Keratinocyte (primary cell): ENCODE data around the gene FAM53A. TPM values are rescaled to one million over a fixed set of nuclear protein-coding genes. Genes with fewer than 3 reads are reported as not detected.

Experiments
- DNase-seq: peaks from one replicate; pipeline ENCODE4 v3.0.0-alpha.2; 2011; ENCODE audit warnings: low read depth, missing footprints, low spot score
- FAIRE-seq: peaks from 2 replicates; lab custom pipeline; 2011; peaks lifted over from hg19 to GRCh38; lab: Jason Lieb, UNC
- H2AFZ ChIP-seq: 2 replicates; pipeline ENCODE4 v1.6.0; 2012; ENCODE audit warnings: low read length, control low read depth, inconsistent platforms; ENCODE audit not compliant: control insufficient read depth
- H3K27ac ChIP-seq: 2 replicates; pipeline ENCODE4 v1.5.1; 2011; ENCODE audit warnings: low read length; ENCODE audit not compliant: control insufficient read depth, insufficient read depth
- H3K27me3 ChIP-seq: 3 replicates; pipeline ENCODE4 v1.6.0; 2011; ENCODE audit warnings: low read length; ENCODE audit not compliant: control insufficient read depth, insufficient read depth; ENCODE audit errors: extremely low read depth
- H3K36me3 ChIP-seq, 2 experiments: 2 replicates in 1 of 2; 3 replicates in 1 of 2; pipeline ENCODE4 v1.5.1; 2011; ENCODE audit warnings: low read length in 2 of 2, mild to moderate bottlenecking in 1 of 2; ENCODE audit not compliant: control insufficient read depth in 2 of 2, insufficient read depth in 2 of 2; ENCODE audit errors: extremely low read depth in 1 of 2
- H3K4me1 ChIP-seq: 3 replicates; pipeline ENCODE4 v1.5.1; 2011; ENCODE audit warnings: low read length; ENCODE audit not compliant: control insufficient read depth, insufficient read depth; ENCODE audit errors: extremely low read depth
- H3K4me2 ChIP-seq: 3 replicates; pipeline ENCODE4 v1.6.0; 2011; ENCODE audit warnings: low read depth, low read length; ENCODE audit not compliant: control insufficient read depth, insufficient read depth; ENCODE audit errors: extremely low read depth
- H3K4me3 ChIP-seq, 3 experiments: fragments of 200-600 bp in 1 of 3; sonication (generic) in 1 of 3; 2 replicates in 2 of 3; 3 replicates in 1 of 3; pipeline ENCODE4 v1.5.1; 2011 to 2016; ENCODE audit warnings: low read length in 3 of 3, mild to moderate bottlenecking in 3 of 3, control low read depth in 2 of 3, inconsistent platforms in 1 of 3, low read depth in 1 of 3, mixed read lengths in 1 of 3, mixed run types in 1 of 3, moderate library complexity in 1 of 3; ENCODE audit not compliant: control insufficient read depth in 2 of 3, insufficient read depth in 2 of 3; ENCODE audit errors: extremely low read depth in 1 of 3
- H3K79me2 ChIP-seq: 2 replicates; pipeline ENCODE4 v1.6.0; 2012; ENCODE audit warnings: low read length; ENCODE audit not compliant: control insufficient read depth, insufficient read depth
- H3K9ac ChIP-seq: 3 replicates; pipeline ENCODE4 v1.6.0; 2011; ENCODE audit warnings: low read length; ENCODE audit not compliant: control insufficient read depth, insufficient read depth; ENCODE audit errors: extremely low read depth
- H3K9me1 ChIP-seq: 3 replicates; pipeline ENCODE4 v1.6.0; 2011; ENCODE audit warnings: low read length; ENCODE audit not compliant: control insufficient read depth, insufficient read depth; ENCODE audit errors: extremely low read depth
- H3K9me3 ChIP-seq: 2 replicates; pipeline ENCODE4 v1.5.1; 2012; ENCODE audit warnings: low read depth, low read length; ENCODE audit not compliant: control insufficient read depth
- H4K20me1 ChIP-seq: 3 replicates; pipeline ENCODE4 v1.6.0; 2011; ENCODE audit warnings: low read length; ENCODE audit not compliant: control insufficient read depth, insufficient read depth; ENCODE audit errors: extremely low read depth
- EZH2 ChIP-seq: IDR thresholded peaks from one replicate; pipeline ENCODE4 v1.6.1; 2012; ENCODE audit warnings: inconsistent platforms, mild to moderate bottlenecking, low read length, moderate library complexity
- dilution Hi-C: fragments of 300-500 bp; cut with MboI; formaldehyde crosslinking; loops from one replicate; pipeline ENCODE4 v1.7.0; 2020; ENCODE audit warnings: low sequenced_read_pairs; ENCODE audit not compliant: extremely low pct_ligation_motif_present
- polyA plus RNA-seq, 5 experiments: library from polyadenylated mRNA; depleted of rRNA in 3 of 5; stranded (reverse) in 3 of 5; stranded (forward) in 1 of 5; unstranded in 1 of 5; fragments of >200 nt; gene quantifications; 1 replicate in 1 of 5; 2 replicates in 3 of 5; 3 replicates in 1 of 5; pipeline versions ENCODE4 v1.2.1 to v1.2.3, GENCODE V29; 2011 to 2012; ENCODE audit warnings: missing spikeins in 2 of 5, low read depth in 1 of 5, low replicate concordance in 1 of 5
- TF ChIP-seq, protein P1 (sequence below), 3 experiments: IDR thresholded peaks in 1 of 3; conservative IDR thresholded peaks in 1 of 3; optimal IDR thresholded peaks in 1 of 3; 2 replicates in 2 of 3; 3 replicates in 1 of 3; pipeline versions ENCODE3 to v1.5.1; 2011; ENCODE audit warnings: low read length in 3 of 3, mild to moderate bottlenecking in 3 of 3, moderate library complexity in 2 of 3, control low read depth in 1 of 3, inconsistent platforms in 1 of 3; ENCODE audit not compliant: insufficient read depth in 2 of 3; ENCODE audit errors: extremely low read depth in 1 of 3

Gene FAM53A
- polyA plus RNA-seq, 1 donor (not counting 4 experiments of a cell fraction or from before 2014, with no cell fraction given): 0.50 TPM

DNA sequence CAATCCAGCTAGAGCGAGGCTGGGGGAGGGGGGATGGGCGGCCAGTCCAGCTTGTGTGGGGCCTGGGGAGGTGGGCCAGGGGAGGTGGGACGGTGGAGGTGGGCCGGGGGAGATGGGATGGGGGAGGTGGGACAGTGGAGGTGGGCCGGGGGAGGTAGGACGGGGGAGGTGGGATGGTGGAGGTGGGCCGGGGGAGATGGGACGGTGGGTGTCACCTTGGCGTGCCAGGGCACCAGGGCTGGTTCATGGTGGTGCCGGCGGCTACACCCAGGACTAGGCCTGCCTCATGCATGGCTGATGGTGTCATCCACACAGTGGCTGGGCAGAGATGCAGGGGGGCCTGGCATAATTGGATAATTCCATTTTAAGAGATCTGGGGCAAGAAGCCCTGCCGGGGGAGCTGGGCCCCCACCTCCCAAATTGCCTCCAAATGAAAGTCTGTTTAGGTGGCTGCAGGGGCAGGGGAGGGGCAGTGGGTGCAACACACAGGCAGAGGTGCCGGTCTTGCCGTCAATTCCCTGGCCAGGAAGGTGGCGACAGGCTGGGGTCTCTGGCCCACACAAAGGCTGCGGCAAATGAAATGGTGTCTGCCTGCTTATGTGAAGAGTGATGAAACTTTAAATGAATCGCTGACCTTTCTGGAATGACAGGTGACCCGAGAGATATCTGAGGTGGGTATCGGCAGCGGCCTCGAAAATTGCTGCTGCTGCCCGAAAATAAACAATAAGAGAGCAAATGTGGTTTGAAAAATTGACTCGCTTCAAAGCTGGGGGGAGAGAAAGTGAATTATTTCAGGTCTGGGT lies 82.1 kb downstream of the FAM53A start:
- H2AFZ ChIP-seq: no peak overlapping the region
- no peak for FAIRE-seq

DNA sequence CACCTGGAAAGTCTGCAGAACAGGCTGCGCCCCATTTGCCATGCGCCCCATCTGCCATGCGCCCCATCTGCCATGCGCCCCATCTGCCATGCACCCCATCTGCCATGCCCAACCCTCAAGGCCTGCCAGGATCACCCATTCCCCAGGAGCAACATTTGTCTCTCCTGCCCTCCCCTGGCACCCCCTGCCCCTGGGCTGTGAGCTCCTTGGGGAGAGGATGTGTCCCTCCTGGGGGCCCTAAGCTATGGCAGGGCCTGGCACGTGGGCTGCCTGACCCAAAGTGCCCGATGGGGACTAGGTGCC lies 82.6 kb downstream of the FAM53A start:
- H3K4me3 ChIP-seq: no peak overlapping the region
- no peak for DNase-seq

More for the DNA sequence above, 82.1 kb downstream of the FAM53A start:
- Histone ChIP-seq H4K20me1 (no peaks in the 10 kb centered on the region), H3K4me2 (no peak overlapping the region), H3K27ac (no peak overlapping the region), H3K4me3 (no peak overlapping the region), H3K36me3 (no peaks in the 10 kb centered on the region), H3K9ac (no peak overlapping the region), H3K4me1 (peaks cover 18% of the 10 kb centered on the region), H3K9me1 (no peaks in the 10 kb centered on the region), H3K9me3 (no peaks in the 10 kb centered on the region), H3K27me3 (peaks cover 19% of the 10 kb centered on the region), H3K79me2 (no peaks in the 10 kb centered on the region)
- TF ChIP-seq, protein P1, sequence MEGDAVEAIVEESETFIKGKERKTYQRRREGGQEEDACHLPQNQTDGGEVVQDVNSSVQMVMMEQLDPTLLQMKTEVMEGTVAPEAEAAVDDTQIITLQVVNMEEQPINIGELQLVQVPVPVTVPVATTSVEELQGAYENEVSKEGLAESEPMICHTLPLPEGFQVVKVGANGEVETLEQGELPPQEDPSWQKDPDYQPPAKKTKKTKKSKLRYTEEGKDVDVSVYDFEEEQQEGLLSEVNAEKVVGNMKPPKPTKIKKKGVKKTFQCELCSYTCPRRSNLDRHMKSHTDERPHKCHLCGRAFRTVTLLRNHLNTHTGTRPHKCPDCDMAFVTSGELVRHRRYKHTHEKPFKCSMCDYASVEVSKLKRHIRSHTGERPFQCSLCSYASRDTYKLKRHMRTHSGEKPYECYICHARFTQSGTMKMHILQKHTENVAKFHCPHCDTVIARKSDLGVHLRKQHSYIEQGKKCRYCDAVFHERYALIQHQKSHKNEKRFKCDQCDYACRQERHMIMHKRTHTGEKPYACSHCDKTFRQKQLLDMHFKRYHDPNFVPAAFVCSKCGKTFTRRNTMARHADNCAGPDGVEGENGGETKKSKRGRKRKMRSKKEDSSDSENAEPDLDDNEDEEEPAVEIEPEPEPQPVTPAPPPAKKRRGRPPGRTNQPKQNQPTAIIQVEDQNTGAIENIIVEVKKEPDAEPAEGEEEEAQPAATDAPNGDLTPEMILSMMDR (optimal IDR thresholded peaks at IDR 0.05 in 1 of 3, IDR thresholded peaks at IDR 0.05 in 1 of 3, conservative IDR thresholded peaks at IDR 0.05 in 1 of 3; ENCODE audit: extremely low read depth in 1 of 3, insufficient read depth in 2 of 3, low read length in 3 of 3): no peak
- no peak for DNase-seq
- dilution Hi-C loops: no loop called here

More for the DNA sequence above, 82.6 kb downstream of the FAM53A start:
- dilution Hi-C loops: no loop called here
- H4K20me1 ChIP-seq: no peaks in the 10 kb centered on the region
- peaks cover 19% of the 10 kb centered on the region for H3K27me3 ChIP-seq
- peaks cover 18% of the 10 kb centered on the region for H3K4me1 ChIP-seq
- TF ChIP-seq, protein P1 (optimal IDR thresholded peaks at IDR 0.05 in 1 of 3, IDR thresholded peaks at IDR 0.05 in 1 of 3, conservative IDR thresholded peaks at IDR 0.05 in 1 of 3; ENCODE audit: extremely low read depth in 1 of 3, insufficient read depth in 2 of 3, low read length in 3 of 3): no peak
- no peak for TF ChIP-seq EZH2
- H3K9me1 ChIP-seq: no peaks in the 10 kb centered on the region
- no peak overlapping the region for H2AFZ ChIP-seq
- no peak for FAIRE-seq
- H3K36me3 ChIP-seq: no peaks in the 10 kb centered on the region
- H3K9ac ChIP-seq: no peak overlapping the region
- no peaks in the 10 kb centered on the region for H3K9me3 ChIP-seq
- H3K27ac ChIP-seq: no peak overlapping the region
- H3K79me2 ChIP-seq: no peaks in the 10 kb centered on the region
- no peak overlapping the region for H3K4me2 ChIP-seq
